ENCODE measurements around the gene CYP27C1. TPM values are rescaled to one million over a fixed set of nuclear protein-coding genes. Genes with fewer than 3 reads are reported as not detected.

CYP27C1 gene
- total and polyA plus RNA-seq, 10 of the 15 experiments (the other 5 are each of a cell fraction or from before 2014, with no cell fraction given): not detected

DNA sequence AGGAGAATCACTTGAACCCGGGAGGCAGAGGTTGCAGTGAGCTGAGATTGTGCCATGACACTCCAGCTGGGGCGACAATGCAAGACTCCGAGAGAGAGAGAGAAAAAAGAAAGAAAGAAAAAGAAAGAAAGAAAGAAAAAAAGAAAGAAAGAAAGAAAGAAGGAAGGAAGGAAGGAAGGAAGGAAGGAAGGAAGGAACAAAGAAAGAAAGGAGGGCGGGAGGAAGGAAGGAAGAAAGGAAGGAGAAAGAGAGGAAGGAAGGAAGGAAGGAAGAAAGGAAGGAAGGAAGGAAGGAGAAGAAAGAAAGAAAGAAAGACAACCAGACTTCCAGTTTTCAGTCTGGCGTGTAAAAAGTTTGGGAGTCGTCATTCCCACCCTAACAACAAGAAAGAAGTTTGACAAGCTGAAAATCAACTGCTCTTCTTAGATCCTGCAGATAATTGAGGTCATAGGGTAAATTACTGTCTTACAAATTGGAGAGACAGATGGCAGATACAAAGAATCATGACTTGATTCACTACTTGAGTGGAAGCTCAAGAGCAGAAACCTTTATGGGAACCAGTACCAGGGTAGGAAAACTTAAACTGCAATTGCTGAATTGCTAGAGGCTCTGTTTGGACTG lies 15.1 kb upstream of the CYP27C1 start:
- Histone ChIP-seq H3K4me3 (no peak overlapping the region), H3K4me1 (ENCODE audit: control insufficient read depth, insufficient read depth, low read length) (no peaks in the 10 kb centered on the region), H3K27ac (ENCODE audit: control insufficient read depth, insufficient read depth) (no peak overlapping the region), H3K9ac (ENCODE audit: control insufficient read depth, insufficient read depth, low read length) (no peak overlapping the region), H3K36me3 (ENCODE audit: control insufficient read depth in 2 of 2, insufficient read depth in 2 of 2, low read length in 1 of 2) (no peaks in the 10 kb centered on the region), H3K27me3 (replicated peaks in 1 of 2; ENCODE audit: control insufficient read depth in 2 of 2, insufficient read depth in 2 of 2, low read length in 1 of 2) (no peaks in the 10 kb centered on the region), H4K20me1 (ENCODE audit: control insufficient read depth, insufficient read depth) (no peaks in the 10 kb centered on the region), H2AFZ (ENCODE audit: control insufficient read depth, low read depth, low read length) (no peak overlapping the region), H3K4me2 (ENCODE audit: control insufficient read depth, insufficient read depth) (no peak overlapping the region), H3K79me2 (ENCODE audit: control insufficient read depth, insufficient read depth, low read length) (no peaks in the 10 kb centered on the region), H3K9me3 (replicated peaks; ENCODE audit: control insufficient read depth, insufficient read depth, low read length) (no peaks in the 10 kb centered on the region; the same call in 2 of the 3 replicates)
- BruUV-seq (replicated peaks): no TSS peak
- TF ChIP-seq TARDBP (IDR thresholded peaks at IDR 0.05; ENCODE audit: borderline replicate concordance): no peak
- ChIA-PET RAD21 (ENCODE audit: unreplicated experiment) (no interaction called here), POLR2A (no interaction called here), SMC1A (ENCODE audit: uncharacterized antibody, unreplicated experiment) (no interaction called here), CTCF (interaction anchor here (0.5 kb wide), 1 partner anchor 602 kb away, joined by 5 read pairs; no protein-coding TSS in a partner anchor)
- FAIRE-seq (no peak), DNase-seq (ENCODE audit: low read depth, low spot score) (no peak), ATAC-seq (no peak)
- intact Hi-C loops (cut with micrococcal nuclease; ENCODE audit: unreplicated experiment) (no loop called here), in situ Hi-C loops (cut with MboI) (no loop called here)
- WGBS (ENCODE audit: insufficient coverage, insufficient replicate concordance, low lambda C conversion rate, missing lambda C conversion rate): 47% methylated on average over 6 of the region's 6 CpGs

DNA sequence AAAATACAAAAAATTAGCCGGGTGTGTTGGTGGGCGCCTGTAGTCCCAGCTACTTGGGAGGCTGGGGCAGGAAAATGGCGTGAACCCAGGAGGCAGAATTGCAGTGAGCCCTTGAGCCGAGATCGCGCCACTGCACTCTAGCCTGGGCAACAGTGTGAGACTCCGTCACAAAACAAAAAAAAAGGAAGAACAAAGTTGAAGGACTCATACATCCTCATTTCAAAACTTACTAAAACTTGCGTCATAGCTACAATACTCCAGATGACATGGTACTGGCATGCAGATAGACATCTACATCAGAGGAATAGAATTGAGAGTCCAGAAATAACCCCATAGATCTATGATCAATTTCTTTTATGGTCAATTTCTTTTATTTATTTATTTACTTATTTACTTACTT lies 13.6 kb upstream of the CYP27C1 start:
- ChIA-PET POLR2A (no interaction called here), CTCF (no interaction called here), RAD21 (ENCODE audit: unreplicated experiment) (no interaction called here), SMC1A (ENCODE audit: uncharacterized antibody, unreplicated experiment) (no interaction called here)
- H3K36me3 ChIP-seq (ENCODE audit: control insufficient read depth in 2 of 2, insufficient read depth in 2 of 2, low read length in 1 of 2): no peaks in the 10 kb centered on the region
- in situ Hi-C loops (cut with MboI): no loop called here
- no peak overlapping the region for H3K4me3 ChIP-seq
- no peak for FAIRE-seq
- 77% methylated on average over 8 of the region's 8 CpGs for WGBS (ENCODE audit: insufficient coverage, insufficient replicate concordance, low lambda C conversion rate, missing lambda C conversion rate)
- H3K27me3 ChIP-seq (replicated peaks in 1 of 2; ENCODE audit: control insufficient read depth in 2 of 2, insufficient read depth in 2 of 2, low read length in 1 of 2): no peaks in the 10 kb centered on the region
- intact Hi-C loops (cut with micrococcal nuclease; ENCODE audit: unreplicated experiment): no loop called here
- DNase-seq (ENCODE audit: low read depth, low spot score): no peak
- ATAC-seq: no peak
- H3K4me2 ChIP-seq (ENCODE audit: control insufficient read depth, insufficient read depth): no peak overlapping the region
- no TSS peak for BruUV-seq (replicated peaks)
- H3K9me3 ChIP-seq (replicated peaks; ENCODE audit: control insufficient read depth, insufficient read depth, low read length): no peaks in the 10 kb centered on the region; the same call in 2 of the 3 replicates
- H3K4me1 ChIP-seq (ENCODE audit: control insufficient read depth, insufficient read depth, low read length): no peaks in the 10 kb centered on the region
- no peak overlapping the region for H2AFZ ChIP-seq (ENCODE audit: control insufficient read depth, low read depth, low read length)
- H3K27ac ChIP-seq (ENCODE audit: control insufficient read depth, insufficient read depth): no peak overlapping the region
- H3K9ac ChIP-seq (ENCODE audit: control insufficient read depth, insufficient read depth, low read length): no peak overlapping the region
- H4K20me1 ChIP-seq (ENCODE audit: control insufficient read depth, insufficient read depth): no peaks in the 10 kb centered on the region
- H3K79me2 ChIP-seq (ENCODE audit: control insufficient read depth, insufficient read depth, low read length): no peaks in the 10 kb centered on the region
- no peak for TF ChIP-seq MTA3 (IDR thresholded peaks at IDR 0.05; ENCODE audit: borderline replicate concordance, low read length)
- TF ChIP-seq SIX5 (IDR thresholded peaks at IDR 0.05; ENCODE audit: low read depth, low read length, severe bottlenecking): no peak
- no peak for TF ChIP-seq SPI1 (IDR thresholded peaks at IDR 0.05; ENCODE audit: borderline replicate concordance, insufficient read depth, low read depth, low read length)
- TF ChIP-seq, protein P1, sequence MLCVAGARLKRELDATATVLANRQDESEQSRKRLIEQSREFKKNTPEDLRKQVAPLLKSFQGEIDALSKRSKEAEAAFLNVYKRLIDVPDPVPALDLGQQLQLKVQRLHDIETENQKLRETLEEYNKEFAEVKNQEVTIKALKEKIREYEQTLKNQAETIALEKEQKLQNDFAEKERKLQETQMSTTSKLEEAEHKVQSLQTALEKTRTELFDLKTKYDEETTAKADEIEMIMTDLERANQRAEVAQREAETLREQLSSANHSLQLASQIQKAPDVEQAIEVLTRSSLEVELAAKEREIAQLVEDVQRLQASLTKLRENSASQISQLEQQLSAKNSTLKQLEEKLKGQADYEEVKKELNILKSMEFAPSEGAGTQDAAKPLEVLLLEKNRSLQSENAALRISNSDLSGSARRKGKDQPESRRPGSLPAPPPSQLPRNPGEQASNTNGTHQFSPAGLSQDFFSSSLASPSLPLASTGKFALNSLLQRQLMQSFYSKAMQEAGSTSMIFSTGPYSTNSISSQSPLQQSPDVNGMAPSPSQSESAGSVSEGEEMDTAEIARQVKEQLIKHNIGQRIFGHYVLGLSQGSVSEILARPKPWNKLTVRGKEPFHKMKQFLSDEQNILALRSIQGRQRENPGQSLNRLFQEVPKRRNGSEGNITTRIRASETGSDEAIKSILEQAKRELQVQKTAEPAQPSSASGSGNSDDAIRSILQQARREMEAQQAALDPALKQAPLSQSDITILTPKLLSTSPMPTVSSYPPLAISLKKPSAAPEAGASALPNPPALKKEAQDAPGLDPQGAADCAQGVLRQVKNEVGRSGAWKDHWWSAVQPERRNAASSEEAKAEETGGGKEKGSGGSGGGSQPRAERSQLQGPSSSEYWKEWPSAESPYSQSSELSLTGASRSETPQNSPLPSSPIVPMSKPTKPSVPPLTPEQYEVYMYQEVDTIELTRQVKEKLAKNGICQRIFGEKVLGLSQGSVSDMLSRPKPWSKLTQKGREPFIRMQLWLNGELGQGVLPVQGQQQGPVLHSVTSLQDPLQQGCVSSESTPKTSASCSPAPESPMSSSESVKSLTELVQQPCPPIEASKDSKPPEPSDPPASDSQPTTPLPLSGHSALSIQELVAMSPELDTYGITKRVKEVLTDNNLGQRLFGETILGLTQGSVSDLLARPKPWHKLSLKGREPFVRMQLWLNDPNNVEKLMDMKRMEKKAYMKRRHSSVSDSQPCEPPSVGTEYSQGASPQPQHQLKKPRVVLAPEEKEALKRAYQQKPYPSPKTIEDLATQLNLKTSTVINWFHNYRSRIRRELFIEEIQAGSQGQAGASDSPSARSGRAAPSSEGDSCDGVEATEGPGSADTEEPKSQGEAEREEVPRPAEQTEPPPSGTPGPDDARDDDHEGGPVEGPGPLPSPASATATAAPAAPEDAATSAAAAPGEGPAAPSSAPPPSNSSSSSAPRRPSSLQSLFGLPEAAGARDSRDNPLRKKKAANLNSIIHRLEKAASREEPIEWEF (IDR thresholded peaks at IDR 0.05; ENCODE audit: insufficient replicate concordance, low read depth, low read length): no peak
- no peak for TF ChIP-seq IKZF2 (IDR thresholded peaks at IDR 0.05)
- TF ChIP-seq, protein P2, sequence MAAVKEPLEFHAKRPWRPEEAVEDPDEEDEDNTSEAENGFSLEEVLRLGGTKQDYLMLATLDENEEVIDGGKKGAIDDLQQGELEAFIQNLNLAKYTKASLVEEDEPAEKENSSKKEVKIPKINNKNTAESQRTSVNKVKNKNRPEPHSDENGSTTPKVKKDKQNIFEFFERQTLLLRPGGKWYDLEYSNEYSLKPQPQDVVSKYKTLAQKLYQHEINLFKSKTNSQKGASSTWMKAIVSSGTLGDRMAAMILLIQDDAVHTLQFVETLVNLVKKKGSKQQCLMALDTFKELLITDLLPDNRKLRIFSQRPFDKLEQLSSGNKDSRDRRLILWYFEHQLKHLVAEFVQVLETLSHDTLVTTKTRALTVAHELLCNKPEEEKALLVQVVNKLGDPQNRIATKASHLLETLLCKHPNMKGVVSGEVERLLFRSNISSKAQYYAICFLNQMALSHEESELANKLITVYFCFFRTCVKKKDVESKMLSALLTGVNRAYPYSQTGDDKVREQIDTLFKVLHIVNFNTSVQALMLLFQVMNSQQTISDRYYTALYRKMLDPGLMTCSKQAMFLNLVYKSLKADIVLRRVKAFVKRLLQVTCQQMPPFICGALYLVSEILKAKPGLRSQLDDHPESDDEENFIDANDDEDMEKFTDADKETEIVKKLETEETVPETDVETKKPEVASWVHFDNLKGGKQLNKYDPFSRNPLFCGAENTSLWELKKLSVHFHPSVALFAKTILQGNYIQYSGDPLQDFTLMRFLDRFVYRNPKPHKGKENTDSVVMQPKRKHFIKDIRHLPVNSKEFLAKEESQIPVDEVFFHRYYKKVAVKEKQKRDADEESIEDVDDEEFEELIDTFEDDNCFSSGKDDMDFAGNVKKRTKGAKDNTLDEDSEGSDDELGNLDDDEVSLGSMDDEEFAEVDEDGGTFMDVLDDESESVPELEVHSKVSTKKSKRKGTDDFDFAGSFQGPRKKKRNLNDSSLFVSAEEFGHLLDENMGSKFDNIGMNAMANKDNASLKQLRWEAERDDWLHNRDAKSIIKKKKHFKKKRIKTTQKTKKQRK (IDR thresholded peaks at IDR 0.05; ENCODE audit: low read depth, low read length): no peak
